Spleen (tissue), 7 donors: ENCODE measurements around the gene DRD5.
"Not testable (repeated sequence)": the region's sequence is repeated elsewhere in the genome, so short reads cannot be mapped to it uniquely, and the experiment has no call there.

Source experiments
- CTCF ChIP-seq, 11 experiments: fragments of 200-600 bp in 7 of 11; fragments of 450-650 bp in 4 of 11; sonication (generic) in 4 of 11; IDR thresholded peaks in 8 of 11; conservative IDR thresholded peaks in 3 of 11; 1 replicate in 7 of 11; 2 replicates in 4 of 11; pipeline versions ENCODE4 v1.4.0 to v1.8.0; 2016 to 2021; ENCODE audit warnings: antibody characterized with exemption in 11 of 11, inconsistent platforms in 4 of 11, mild to moderate bottlenecking in 1 of 11
- POLR2AphosphoS5 ChIP-seq, 3 donors: sonication (generic); formaldehyde crosslinking; IDR thresholded peaks; one replicate each; pipeline ENCODE4 v1.5.1; 2017; ENCODE audit warnings: antibody characterized with exemption in 3 of 3
- donor health status: DM: no; HTN: no; CAD: no; lungs with moderate emphysema.
- donor health status: DM: no; HTN: no; CAD: no.
- donor health status: DM: no; HTN: no; CAD: no.

GRCh38 chr4:9743789-9744188 lies 37.6 kb upstream of the DRD5 start:
- not testable (repeated sequence) for TF ChIP-seq CTCF (IDR thresholded peaks at IDR 0.05 in 8 of 11, conservative IDR thresholded peaks at IDR 0.05 in 3 of 11); POLR2AphosphoS5 (IDR thresholded peaks at IDR 0.05)
